ENCODE data around the gene NTN3. TPM values are rescaled to one million over a fixed set of nuclear protein-coding genes. Genes with fewer than 3 reads are reported as not detected.

The NTN3 gene
- polyA plus RNA-seq, 2 of the 4 experiments (the other 2 are of a cell fraction): not detected

DNA sequence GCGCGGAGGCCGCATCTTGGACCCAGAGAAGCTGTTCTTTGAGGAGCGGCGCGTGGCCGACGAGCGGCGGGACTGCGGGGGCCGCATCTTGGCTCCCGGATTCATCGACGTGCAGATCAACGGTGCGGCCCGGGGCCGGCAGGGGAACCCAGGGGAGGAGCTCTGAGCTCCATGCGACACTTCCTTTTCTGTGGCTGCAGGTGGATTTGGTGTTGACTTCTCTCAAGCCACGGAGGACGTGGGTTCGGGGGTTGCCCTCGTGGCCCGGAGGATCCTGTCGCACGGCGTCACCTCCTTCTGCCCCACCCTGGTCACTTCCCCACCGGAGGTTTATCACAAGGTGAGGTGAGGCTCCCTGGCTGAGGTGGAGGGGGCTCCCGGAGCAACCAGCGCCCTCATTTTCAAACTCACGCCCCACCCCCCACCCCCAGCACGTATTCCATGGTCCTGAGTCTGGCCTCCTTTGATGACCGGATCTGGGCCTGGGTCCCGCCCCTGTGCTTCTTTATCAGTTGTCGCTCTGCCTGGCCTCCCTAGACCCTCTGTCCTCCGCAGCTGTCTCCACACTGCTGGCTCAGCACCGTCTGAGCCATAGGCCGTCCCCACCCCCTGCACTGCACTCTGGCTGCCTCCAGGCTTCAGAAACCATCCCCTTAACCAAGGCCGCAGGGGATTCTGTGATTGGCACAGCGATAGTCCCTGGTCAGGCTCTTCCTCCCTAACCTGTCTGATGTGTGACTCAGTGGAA, 49.9 kb downstream of the NTN3 start:
- ChIA-PET POLR2A (interaction anchor here (1.2 to 2.8 kb wide), 2 partner anchors 11 to 366 kb away, joined by 4 to 21 read pairs; partner anchors contain the start of genes CEMP1 and TRAF7), CTCF (interaction anchor here (0.5 to 3.6 kb wide), 3 partner anchors 9 to 24 kb away, joined by 3 to 13 read pairs (median 3); no protein-coding TSS in a partner anchor)
- ATAC-seq (peak; percentile 8 to 45; a peak in 5 of 6 replicates), DNase-seq (ENCODE audit: low read depth in 1 of 2, low spot score in 1 of 2) (no peak), FAIRE-seq (no peak)
- peak overlapping the region; percentile 71 to 96 for H3K27ac ChIP-seq
- TF ChIP-seq FOXS1 (CRISPR knock-in tag; IDR thresholded peaks at IDR 0.05): no peak
- TF ChIP-seq MAFK (IDR thresholded peaks at IDR 0.05; ENCODE audit: partially characterized antibody): peak; percentile 41
- H3K4me3 ChIP-seq: peak overlapping the region; percentile 58
- 48% methylated on average over 24 of the region's 41 CpGs for WGBS (ENCODE audit: missing lambda C conversion rate)
- no peaks in the 10 kb centered on the region for H3K9me3 ChIP-seq
- H3K4me2 ChIP-seq: peak overlapping the region; percentile 87
- peaks cover 29% of the 10 kb centered on the region for H3K4me1 ChIP-seq

Small RNAs within 50 kb of the gene (small RNA-seq; reads per million reads assigned to genes)
- gene AC093525.1 (0 reads per million in 6 experiments), gene MIR6768 (0.82 to 8.7 (median 4.0) reads per million in 6 experiments)

Other genes with a start within 250 kb of the NTN3 start
- 10.4 and 11.0 TPM in 2 replicates for gene E4F1, start 247.7 kb upstream of the NTN3 start, polyA plus RNA-seq (2011; rRNA removed)
- 22.0 to 24.4 TPM (median 23.3 TPM) in 3 replicates for gene E4F1, start 247.7 kb upstream of the NTN3 start, polyA plus RNA-seq (2017; fragmentation: RNase III; extraction: RNeasy Plus Mini Kit Qiagen cat#74134 plus additional on column Dnase treatment)
- 0.36 and 0.65 TPM in 2 replicates for gene DNASE1L2, start 234.9 kb upstream of the NTN3 start, polyA plus RNA-seq (2011; rRNA removed)
- gene DNASE1L2, start 234.9 kb upstream of the NTN3 start, polyA plus RNA-seq (2017; fragmentation: RNase III; extraction: RNeasy Plus Mini Kit Qiagen cat#74134 plus additional on column Dnase treatment): 0.88 to 1.5 TPM (median 1.2 TPM) in 3 replicates
- 41.8 and 47.9 TPM in 2 replicates for gene ECI1, start 219.7 kb upstream of the NTN3 start, polyA plus RNA-seq (2011; rRNA removed)
- 40.9 to 41.9 TPM (median 41.5 TPM) in 3 replicates for gene ECI1, start 219.7 kb upstream of the NTN3 start, polyA plus RNA-seq (2017; fragmentation: RNase III; extraction: RNeasy Plus Mini Kit Qiagen cat#74134 plus additional on column Dnase treatment)
- gene RNPS1, start 203.2 kb upstream of the NTN3 start, polyA plus RNA-seq (2011; rRNA removed): 163 and 183 TPM in 2 replicates
- 197 to 206 TPM (median 200 TPM) in 3 replicates for gene RNPS1, start 203.2 kb upstream of the NTN3 start, polyA plus RNA-seq (2017; fragmentation: RNase III; extraction: RNeasy Plus Mini Kit Qiagen cat#74134 plus additional on column Dnase treatment)
- 6.4 and 7.6 TPM in 2 replicates for gene ABCA3, start 130.6 kb upstream of the NTN3 start, polyA plus RNA-seq (2011; rRNA removed)
- 8.6 to 10.7 TPM (median 9.9 TPM) in 3 replicates for gene ABCA3, start 130.6 kb upstream of the NTN3 start, polyA plus RNA-seq (2017; fragmentation: RNase III; extraction: RNeasy Plus Mini Kit Qiagen cat#74134 plus additional on column Dnase treatment)
- 6.5 and 8.0 TPM in 2 replicates for gene CCNF, start 41.9 kb upstream of the NTN3 start, polyA plus RNA-seq (2011; rRNA removed)
- 13.4 to 15.1 TPM (median 14.4 TPM) in 3 replicates for gene CCNF, start 41.9 kb upstream of the NTN3 start, polyA plus RNA-seq (2017; fragmentation: RNase III; extraction: RNeasy Plus Mini Kit Qiagen cat#74134 plus additional on column Dnase treatment)
- 9.5 and 9.6 TPM in 2 replicates for gene TEDC2, start 11.2 kb upstream of the NTN3 start, polyA plus RNA-seq (2011; rRNA removed)
- 20.7 to 22.6 TPM (median 22.2 TPM) in 3 replicates for gene TEDC2, start 11.2 kb upstream of the NTN3 start, polyA plus RNA-seq (2017; fragmentation: RNase III; extraction: RNeasy Plus Mini Kit Qiagen cat#74134 plus additional on column Dnase treatment)
- gene TBC1D24, start 3.8 kb downstream of the NTN3 start, polyA plus RNA-seq (2011; rRNA removed): 4.0 and 4.2 TPM in 2 replicates
- gene TBC1D24, start 3.8 kb downstream of the NTN3 start, polyA plus RNA-seq (2017; fragmentation: RNase III; extraction: RNeasy Plus Mini Kit Qiagen cat#74134 plus additional on column Dnase treatment): 5.9 to 7.3 TPM (median 6.3 TPM) in 3 replicates
- 9.4 and 14.7 TPM in 2 replicates for gene ATP6V0C, start 42.7 kb downstream of the NTN3 start, polyA plus RNA-seq (2011; rRNA removed)
- gene ATP6V0C, start 42.7 kb downstream of the NTN3 start, polyA plus RNA-seq (2017; fragmentation: RNase III; extraction: RNeasy Plus Mini Kit Qiagen cat#74134 plus additional on column Dnase treatment): 152 to 153 TPM (median 153 TPM) in 3 replicates
- 5.2 and 6.6 TPM in 2 replicates for gene AMDHD2, start 49.1 kb downstream of the NTN3 start, polyA plus RNA-seq (2011; rRNA removed)
- gene AMDHD2, start 49.1 kb downstream of the NTN3 start, polyA plus RNA-seq (2017; fragmentation: RNase III; extraction: RNeasy Plus Mini Kit Qiagen cat#74134 plus additional on column Dnase treatment): 21.7 to 28.8 TPM (median 27.7 TPM) in 3 replicates
- not detected in 2 replicates for gene CEMP1, start 60.1 kb downstream of the NTN3 start, polyA plus RNA-seq (2011; rRNA removed)
- gene CEMP1, start 60.1 kb downstream of the NTN3 start, polyA plus RNA-seq (2017; fragmentation: RNase III; extraction: RNeasy Plus Mini Kit Qiagen cat#74134 plus additional on column Dnase treatment): not detected in 3 replicates
- gene PDPK1, start 66.7 kb downstream of the NTN3 start, polyA plus RNA-seq (2011; rRNA removed): 29.7 and 38.1 TPM in 2 replicates
- gene PDPK1, start 66.7 kb downstream of the NTN3 start, polyA plus RNA-seq (2017; fragmentation: RNase III; extraction: RNeasy Plus Mini Kit Qiagen cat#74134 plus additional on column Dnase treatment): 17.3 to 17.8 TPM (median 17.7 TPM) in 3 replicates
- gene KCTD5, start 211.2 kb downstream of the NTN3 start, polyA plus RNA-seq (2011; rRNA removed): 22.4 and 26.1 TPM in 2 replicates
- 22.8 to 26.3 TPM (median 22.9 TPM) in 3 replicates for gene KCTD5, start 211.2 kb downstream of the NTN3 start, polyA plus RNA-seq (2017; fragmentation: RNase III; extraction: RNeasy Plus Mini Kit Qiagen cat#74134 plus additional on column Dnase treatment)
- 1.00 and 1.1 TPM in 2 replicates for gene PRSS27, start 248.9 kb downstream of the NTN3 start, polyA plus RNA-seq (2011; rRNA removed)
- 0.62 to 1.3 TPM (median 1.2 TPM) in 3 replicates for gene PRSS27, start 248.9 kb downstream of the NTN3 start, polyA plus RNA-seq (2017; fragmentation: RNase III; extraction: RNeasy Plus Mini Kit Qiagen cat#74134 plus additional on column Dnase treatment)

All from A549 (cell line).